Right lobe of liver (tissue), 4 donors: ENCODE data around the gene LITAF.
A peak's percentile ranks its signal among the peaks of the same experiment; 100 is the strongest.

Experiments used
- POLR2A ChIP-seq: fragments of 450-650 bp; IDR thresholded peaks from one replicate; pipeline ENCODE4 v1.6.1; 2017; ENCODE audit warnings: antibody characterized with exemption, mild to moderate bottlenecking
- TF ChIP-seq, protein P1 (sequence below), 4 donors: fragments of 200-600 bp in 3 of 4; fragments of 450-650 bp in 1 of 4; IDR thresholded peaks; one replicate each; pipeline versions ENCODE4 v1.5.1 to v1.8.0; 2016 to 2022; ENCODE audit warnings: antibody characterized with exemption in 4 of 4, mild to moderate bottlenecking in 2 of 4
- donor health status: DM: no; HTN: no; CAD: no.
- donor health status: DM: no; HTN: no; CAD: no.
- donor health status: DM: no; HTN: yes; CAD: no.

DNA sequence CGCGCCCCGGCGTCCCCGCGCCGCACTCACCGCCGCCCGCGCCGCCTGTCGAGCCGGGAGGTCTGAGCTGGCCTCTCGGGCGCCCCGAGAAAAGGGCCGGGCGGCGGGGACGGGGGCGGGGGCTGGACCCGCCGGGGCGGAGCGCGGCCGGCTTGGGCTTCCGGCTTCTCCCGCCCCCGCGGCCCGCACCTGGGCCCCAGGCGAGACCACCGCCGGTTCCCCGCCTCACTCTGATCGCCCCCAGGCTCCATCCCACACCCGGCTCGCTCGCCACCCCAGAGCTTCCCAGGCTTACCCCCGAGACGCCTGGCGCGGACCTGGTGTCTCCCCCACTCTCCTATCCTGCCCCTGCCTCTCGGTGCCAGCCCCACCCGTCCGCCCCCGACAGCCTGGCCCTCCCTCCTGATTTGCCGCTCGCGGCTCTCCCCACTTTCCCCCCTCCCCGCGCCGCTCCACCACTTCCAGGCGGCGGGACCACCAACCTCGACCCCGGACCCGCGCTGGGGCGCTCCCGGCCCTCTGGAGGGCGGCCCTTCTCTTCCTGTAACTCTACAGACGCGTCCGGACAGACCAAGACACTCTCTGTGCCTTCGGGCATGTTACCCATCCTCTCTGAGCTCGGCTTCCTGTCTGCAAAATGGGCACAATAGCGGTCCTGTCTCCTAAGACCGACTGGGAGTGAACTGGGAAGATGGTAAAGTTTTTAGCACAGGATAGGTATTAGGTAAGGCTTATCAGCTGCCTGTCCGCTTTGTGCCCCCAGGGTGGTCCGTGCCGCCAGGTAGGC, at the start of gene LITAF:
- TF ChIP-seq POLR2A, result peak; percentile 95
- TF ChIP-seq, protein P1, sequence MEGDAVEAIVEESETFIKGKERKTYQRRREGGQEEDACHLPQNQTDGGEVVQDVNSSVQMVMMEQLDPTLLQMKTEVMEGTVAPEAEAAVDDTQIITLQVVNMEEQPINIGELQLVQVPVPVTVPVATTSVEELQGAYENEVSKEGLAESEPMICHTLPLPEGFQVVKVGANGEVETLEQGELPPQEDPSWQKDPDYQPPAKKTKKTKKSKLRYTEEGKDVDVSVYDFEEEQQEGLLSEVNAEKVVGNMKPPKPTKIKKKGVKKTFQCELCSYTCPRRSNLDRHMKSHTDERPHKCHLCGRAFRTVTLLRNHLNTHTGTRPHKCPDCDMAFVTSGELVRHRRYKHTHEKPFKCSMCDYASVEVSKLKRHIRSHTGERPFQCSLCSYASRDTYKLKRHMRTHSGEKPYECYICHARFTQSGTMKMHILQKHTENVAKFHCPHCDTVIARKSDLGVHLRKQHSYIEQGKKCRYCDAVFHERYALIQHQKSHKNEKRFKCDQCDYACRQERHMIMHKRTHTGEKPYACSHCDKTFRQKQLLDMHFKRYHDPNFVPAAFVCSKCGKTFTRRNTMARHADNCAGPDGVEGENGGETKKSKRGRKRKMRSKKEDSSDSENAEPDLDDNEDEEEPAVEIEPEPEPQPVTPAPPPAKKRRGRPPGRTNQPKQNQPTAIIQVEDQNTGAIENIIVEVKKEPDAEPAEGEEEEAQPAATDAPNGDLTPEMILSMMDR (IDR thresholded peaks at IDR 0.05), result no peak
